K562 (cell line): ENCODE results near the gene INSYN2B. TPM values are rescaled to one million over a fixed set of nuclear protein-coding genes. Genes with fewer than 3 reads are reported as not detected.

ENCODE experiments used
- ATAC-seq: fragments of 200-7000 bp; cut with Tn5 transposase; 3 replicates; pipeline ENCODE4 v1.9.1; 2020; ENCODE audit warnings: moderate library complexity
- BruUV-seq: library from RNA; stranded (reverse); fragments of 400-500 nt; replicated peaks from 2 replicates; lab custom pipeline; 2021; lab: Mats Ljungman, UMichigan
- CTCF ChIA-PET: fragments of 300-600 bp; formaldehyde crosslinking; extraction: SDS; loops from one replicate; lab custom pipeline; 2021; ENCODE audit warnings: low intra/inter-chr PET ratio; lab: Yijun Ruan, JAX
- POLR2A ChIA-PET: fragments of 300-600, 350-650 bp; sonication (Branson Sonifier 250); formaldehyde crosslinking; extraction: SDS; loops from one replicate; lab custom pipeline; 2021; ENCODE audit warnings: antibody characterized with exemption, inconsistent platforms; lab: Yijun Ruan, JAX
- DNase-seq, 4 experiments: peaks; one replicate each; pipeline versions ENCODE4 v3.0.0 to v3.0.0-alpha.2; 2011 to 2018; ENCODE audit warnings: low spot score in 3 of 4, mixed read lengths in 3 of 4; ENCODE audit errors: extremely low read depth in 1 of 4
- FAIRE-seq: peaks from 2 replicates; lab custom pipeline; 2011; peaks lifted over from hg19 to GRCh38; lab: Jason Lieb, UNC
- H2AFZ ChIP-seq: 2 replicates; pipeline ENCODE4 v1.6.0; 2011; ENCODE audit warnings: low read depth, low read length, control low read depth, inconsistent platforms
- H3K27ac ChIP-seq: fragments of 200-600 bp; 3 replicates; pipeline ENCODE4 v1.8.0; 2011; ENCODE audit warnings: low read depth, mild to moderate bottlenecking, control low read depth, inconsistent platforms, low read length, moderate library complexity, mixed read lengths; ENCODE audit errors: extremely low read depth
- H3K27me3 ChIP-seq, 2 experiments: fragments of 300-600 bp in 1 of 2; 2 replicates in 1 of 2; 3 replicates in 1 of 2; pipeline versions ENCODE4 v1.6.0 to v1.8.0; 2011; ENCODE audit warnings: inconsistent platforms in 2 of 2, low read length in 2 of 2, mild to moderate bottlenecking in 1 of 2, mixed read lengths in 1 of 2, moderate library complexity in 1 of 2; ENCODE audit not compliant: control insufficient read depth in 2 of 2, insufficient read depth in 2 of 2
- H3K36me3 ChIP-seq: fragments of 300-600 bp; 3 replicates; pipeline ENCODE4 v1.8.0; 2011; ENCODE audit warnings: mild to moderate bottlenecking, low read length, inconsistent platforms; ENCODE audit not compliant: control insufficient read depth, insufficient read depth
- H3K4me1 ChIP-seq, 2 experiments: fragments of 200-600 bp in 1 of 2; replicated peaks in 1 of 2; 2 replicates in 1 of 2; 3 replicates in 1 of 2; pipeline versions ENCODE4 v1.5.1 to v1.8.0; 2011; ENCODE audit warnings: inconsistent platforms in 2 of 2, low read length in 2 of 2, mild to moderate bottlenecking in 1 of 2, mixed read lengths in 1 of 2, moderate library complexity in 1 of 2; ENCODE audit not compliant: control insufficient read depth in 2 of 2, insufficient read depth in 2 of 2
- H3K4me2 ChIP-seq: 2 replicates; pipeline ENCODE4 v1.6.1; 2011; ENCODE audit warnings: low read length, control low read depth, inconsistent platforms, mixed read lengths; ENCODE audit not compliant: insufficient read depth
- H3K4me3 ChIP-seq: fragments of 200-600 bp; sonication (generic), shearing (Covaris generic); 2 replicates; pipeline ENCODE4 v1.5.1; 2016; ENCODE audit warnings: control low read depth, inconsistent platforms
- H3K79me2 ChIP-seq: fragments of 200-600 bp; 3 replicates; pipeline ENCODE4 v1.8.0; 2011; ENCODE audit warnings: low read length, inconsistent platforms; ENCODE audit not compliant: control insufficient read depth, insufficient read depth
- H3K9ac ChIP-seq, 2 experiments: 2 replicates each; pipeline versions ENCODE4 v1.6.0 to v1.6.1; 2011; ENCODE audit warnings: low read depth in 2 of 2, low read length in 2 of 2, control low read depth in 1 of 2, inconsistent platforms in 1 of 2, mild to moderate bottlenecking in 1 of 2, mixed read lengths in 1 of 2; ENCODE audit not compliant: insufficient read depth in 1 of 2
- H3K9me1 ChIP-seq: one replicate; pipeline ENCODE4 v1.6.0; 2011; ENCODE audit warnings: inconsistent platforms, mild to moderate bottlenecking, low read length, moderate library complexity; ENCODE audit not compliant: control insufficient read depth, insufficient read depth
- H3K9me3 ChIP-seq: replicated peaks from 2 replicates; pipeline ENCODE4 v1.5.1; 2011; ENCODE audit warnings: low read depth, low read length, inconsistent platforms; ENCODE audit not compliant: control insufficient read depth, insufficient read depth
- H4K20me1 ChIP-seq: replicated peaks from 2 replicates; pipeline ENCODE4 v1.6.1; 2011; ENCODE audit warnings: low read length, inconsistent platforms, mixed read lengths; ENCODE audit not compliant: control insufficient read depth, insufficient read depth
- RBM14 ChIP-seq: fragments of 200-400 bp; formaldehyde crosslinking; IDR thresholded peaks from 2 replicates; pipeline ENCODE4 v1.6.1; 2018; ENCODE audit warnings: low read depth, mild to moderate bottlenecking, low read length, moderate library complexity, borderline replicate concordance; ENCODE audit not compliant: insufficient read depth
- SMARCB1 ChIP-seq: IDR thresholded peaks from 2 replicates; pipeline ENCODE4 v1.6.1; 2011; ENCODE audit warnings: improper control_type of control experiment, low read depth; ENCODE audit not compliant: insufficient read length
- ZBED1 ChIP-seq: IDR thresholded peaks from 2 replicates; pipeline ENCODE4 v1.6.1; 2014
- WGBS: fragments of 100-300 bp; shearing (Covaris generic); methylation state at CpG from one replicate; pipeline ENCODE4 v1.1.6; 2016; ENCODE audit warnings: low coverage, mixed read lengths; ENCODE audit not compliant: insufficient coverage; ENCODE audit errors: missing lambda C conversion rate; 5-methylcytosine and 5-hydroxymethylcytosine counted together
- in situ Hi-C: fragments of 300-500 bp; cut with MboI; formaldehyde crosslinking; loops from 4 replicates; pipeline ENCODE4 v1.15.0; 2018; ENCODE audit warnings: inconsistent platforms, mixed read lengths
- intact Hi-C: fragments of 100-400 bp; cut with micrococcal nuclease; formaldehyde crosslinking; loops from 2 replicates; pipeline ENCODE4 v1.14.2; 2022
- polyA plus RNA-seq, 8 experiments: library from polyadenylated mRNA; depleted of rRNA in 4 of 8; stranded (reverse) in 5 of 8; unstranded in 3 of 8; fragments of >200 nt; fragmentation: Nextera tagmentation in 2 of 8; fragmentation: Illumina TruSeq in 1 of 8; extraction: Ambion mirVana in 2 of 8; extraction: Trizol in 1 of 8; gene quantifications; 2 replicates each; pipeline versions ENCODE4 v1.2.1 to v1.2.3, GENCODE V29; 2011 to 2014; ENCODE audit warnings: inconsistent platforms in 1 of 8, missing spikeins in 1 of 8
- total RNA-seq, 7 experiments: library from RNA; depleted of rRNA in 6 of 7; stranded (reverse); fragments of >200 nt in 6 of 7; fragmentation: Illumina TruSeq in 2 of 7; extraction: Trizol in 2 of 7; gene quantifications; 2 replicates each; pipeline versions ENCODE4 v1.2.1 to v1.2.3, GENCODE V29; 2011 to 2021; ENCODE audit warnings: low replicate concordance in 1 of 7
- TF ChIP-seq, protein P1 (sequence below): fragments of 150-350 bp; conservative IDR thresholded peaks from 2 replicates; pipeline ENCODE4 v1.6.1; 2014; ENCODE audit warnings: low read length
- TF ChIP-seq, protein P2 (sequence below): fragments of 250-450 bp; sonication (Bioruptor Pico); IDR thresholded peaks from 2 replicates; pipeline ENCODE4 v1.9.0; 2021; ENCODE audit warnings: mild to moderate bottlenecking

The INSYN2B gene
- total and polyA plus RNA-seq, 9 of the 15 experiments (the other 6 are each of a cell fraction or from before 2014, with no cell fraction given), result not detected

DNA sequence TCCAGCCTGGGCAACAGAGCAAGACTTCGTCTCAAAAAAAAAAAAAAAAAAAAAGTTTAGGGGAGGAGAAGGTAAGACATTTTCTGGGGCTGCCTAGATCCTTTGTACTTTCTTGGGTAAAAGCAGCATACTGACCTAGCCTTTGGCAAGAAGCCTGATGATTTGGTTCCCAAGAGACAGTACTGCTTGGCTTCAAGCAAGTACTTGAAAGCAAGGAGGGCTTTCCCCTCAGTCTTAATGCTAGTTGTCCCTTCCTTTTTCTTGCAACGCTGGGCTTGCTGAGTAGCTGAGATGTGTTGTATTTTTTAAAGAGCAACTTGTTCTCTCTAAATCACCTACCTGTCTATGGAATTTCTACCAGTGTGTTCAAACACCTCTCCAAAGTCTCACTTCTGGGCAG lies 76.2 kb downstream of the INSYN2B start (continued):
- TF ChIP-seq, protein P1, sequence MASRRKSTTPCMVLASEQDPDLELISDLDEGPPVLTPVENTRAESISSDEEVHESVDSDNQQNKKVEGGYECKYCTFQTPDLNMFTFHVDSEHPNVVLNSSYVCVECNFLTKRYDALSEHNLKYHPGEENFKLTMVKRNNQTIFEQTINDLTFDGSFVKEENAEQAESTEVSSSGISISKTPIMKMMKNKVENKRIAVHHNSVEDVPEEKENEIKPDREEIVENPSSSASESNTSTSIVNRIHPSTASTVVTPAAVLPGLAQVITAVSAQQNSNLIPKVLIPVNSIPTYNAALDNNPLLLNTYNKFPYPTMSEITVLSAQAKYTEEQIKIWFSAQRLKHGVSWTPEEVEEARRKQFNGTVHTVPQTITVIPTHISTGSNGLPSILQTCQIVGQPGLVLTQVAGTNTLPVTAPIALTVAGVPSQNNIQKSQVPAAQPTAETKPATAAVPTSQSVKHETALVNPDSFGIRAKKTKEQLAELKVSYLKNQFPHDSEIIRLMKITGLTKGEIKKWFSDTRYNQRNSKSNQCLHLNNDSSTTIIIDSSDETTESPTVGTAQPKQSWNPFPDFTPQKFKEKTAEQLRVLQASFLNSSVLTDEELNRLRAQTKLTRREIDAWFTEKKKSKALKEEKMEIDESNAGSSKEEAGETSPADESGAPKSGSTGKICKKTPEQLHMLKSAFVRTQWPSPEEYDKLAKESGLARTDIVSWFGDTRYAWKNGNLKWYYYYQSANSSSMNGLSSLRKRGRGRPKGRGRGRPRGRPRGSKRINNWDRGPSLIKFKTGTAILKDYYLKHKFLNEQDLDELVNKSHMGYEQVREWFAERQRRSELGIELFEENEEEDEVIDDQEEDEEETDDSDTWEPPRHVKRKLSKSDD, result no peak
- TF ChIP-seq SMARCB1, result no peak
- TF ChIP-seq, all 486 proteins: peak for 0

DNA sequence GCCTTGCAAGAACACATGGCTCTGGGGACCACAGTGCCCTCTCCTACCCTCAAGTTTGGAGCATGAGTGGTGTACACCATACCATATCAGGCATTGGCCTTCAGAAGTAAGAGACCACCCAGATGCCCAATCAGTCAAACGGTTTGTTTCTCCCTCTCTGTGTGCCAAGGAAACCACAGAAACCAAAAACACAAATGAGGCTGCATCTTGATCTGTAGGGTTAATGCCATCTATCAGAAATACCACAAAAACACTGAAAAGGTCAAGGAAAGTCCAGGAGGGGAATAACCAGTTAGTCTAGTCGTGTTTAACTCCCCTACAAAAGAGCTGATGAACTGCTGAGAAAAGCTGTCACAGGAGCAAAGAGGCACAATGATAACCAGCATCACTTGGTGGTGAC lies 78.4 kb downstream of the INSYN2B start:
- Histone ChIP-seq H3K4me3 (no peak overlapping the region), H3K4me1 (no peaks in the 10 kb centered on the region), H3K79me2 (no peaks in the 10 kb centered on the region), H2AFZ (no peak overlapping the region), H3K27ac (no peak overlapping the region), H3K4me2 (no peak overlapping the region), H3K9me3 (no peaks in the 10 kb centered on the region), H3K9ac (no peak overlapping the region), H4K20me1 (no peaks in the 10 kb centered on the region), H3K27me3 (peaks cover 0 to 3% of the 10 kb centered on the region in 2 experiments; a peak in 1 of 5 replicates), H3K9me1 (no peaks in the 10 kb centered on the region), H3K36me3 (no peaks in the 10 kb centered on the region)
- no peak for ATAC-seq
- WGBS, result 0% methylated on average over 2 of the region's 2 CpGs
- no TSS peak for BruUV-seq
- ChIA-PET CTCF (no interaction called here), POLR2A (interaction anchor here (1.0 kb wide), 1 partner anchor 10 kb away, joined by 3 read pairs; no protein-coding TSS in a partner anchor)
- intact Hi-C loops (no loop called here), in situ Hi-C loops (no loop called here)
- no peak for FAIRE-seq
- no peak for DNase-seq
- TF ChIP-seq RBM14 (no peak), ZBED1 (no peak)
- TF ChIP-seq, protein P2, sequence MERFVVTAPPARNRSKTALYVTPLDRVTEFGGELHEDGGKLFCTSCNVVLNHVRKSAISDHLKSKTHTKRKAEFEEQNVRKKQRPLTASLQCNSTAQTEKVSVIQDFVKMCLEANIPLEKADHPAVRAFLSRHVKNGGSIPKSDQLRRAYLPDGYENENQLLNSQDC (CRISPR knock-in tag), result no peak
